ENCODE measurements around the gene TTC23.
"Not testable (repeated sequence)": the region's sequence is repeated elsewhere in the genome, so short reads cannot be mapped to it uniquely, and the experiment has no call there.

The TTC23 gene

DNA sequence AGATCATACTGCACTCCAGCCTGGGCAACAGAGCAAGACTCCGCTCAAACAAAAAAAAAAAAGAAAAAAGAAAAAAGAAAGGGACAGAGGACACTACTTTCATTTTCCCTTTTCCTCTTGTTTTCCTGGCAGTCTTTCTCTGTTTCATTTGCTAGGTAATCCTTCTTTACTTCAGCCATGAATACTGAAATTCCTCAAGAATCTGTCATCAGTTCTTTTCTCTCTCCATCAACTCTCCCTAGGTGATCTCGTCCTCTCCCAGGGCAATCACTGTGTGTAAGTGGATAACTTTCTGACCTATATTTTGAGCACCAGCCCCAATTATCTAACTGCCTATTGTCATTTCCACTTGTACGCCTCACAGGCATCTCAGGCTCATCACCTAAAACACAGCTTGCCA, 51.5 kb downstream of the TTC23 start:
- no peak for DNase-seq (ENCODE audit: low read depth, low spot score)

DNA sequence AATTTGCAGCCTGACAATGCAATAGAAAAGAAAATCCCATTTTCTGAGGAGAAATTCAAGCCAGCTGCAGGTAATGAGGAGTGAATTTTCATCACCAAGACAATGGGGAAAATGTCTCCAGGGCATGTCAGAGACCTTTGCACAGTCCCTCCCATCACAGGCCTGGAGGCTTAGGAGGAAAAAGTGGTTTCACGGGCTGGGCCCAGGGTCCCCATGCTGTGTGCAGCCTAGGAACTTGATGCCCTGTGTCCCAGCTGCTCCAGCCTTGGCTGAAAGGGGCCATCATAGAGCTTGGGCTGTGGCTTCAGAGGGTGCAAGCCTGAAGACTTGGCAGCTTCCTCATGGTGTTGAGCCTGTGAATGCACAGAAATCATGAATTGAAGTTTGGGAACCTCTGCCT, 57.2 kb downstream of the TTC23 start:
- not testable (repeated sequence) for DNase-seq (ENCODE audit: low read depth, low spot score)

DNA sequence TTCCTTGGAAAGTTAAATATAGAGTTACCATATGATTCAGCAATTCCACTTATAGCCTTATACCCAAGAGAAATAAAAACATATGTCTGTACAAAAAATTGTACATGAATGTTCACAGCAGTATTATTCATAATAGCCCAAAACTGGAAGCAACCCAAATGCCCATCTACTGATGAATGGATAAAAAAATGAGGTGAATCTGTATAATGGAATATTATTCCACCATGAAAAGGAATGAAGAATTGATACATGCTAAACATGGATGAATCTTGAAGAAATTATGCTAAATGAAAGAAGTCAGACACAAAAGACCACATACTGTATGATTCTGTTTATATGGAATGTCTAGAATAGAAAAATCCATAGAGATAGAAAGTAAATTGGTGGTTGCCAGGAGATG, 61.4 kb downstream of the TTC23 start:
- DNase-seq (ENCODE audit: low read depth, low spot score): no peak

DNA sequence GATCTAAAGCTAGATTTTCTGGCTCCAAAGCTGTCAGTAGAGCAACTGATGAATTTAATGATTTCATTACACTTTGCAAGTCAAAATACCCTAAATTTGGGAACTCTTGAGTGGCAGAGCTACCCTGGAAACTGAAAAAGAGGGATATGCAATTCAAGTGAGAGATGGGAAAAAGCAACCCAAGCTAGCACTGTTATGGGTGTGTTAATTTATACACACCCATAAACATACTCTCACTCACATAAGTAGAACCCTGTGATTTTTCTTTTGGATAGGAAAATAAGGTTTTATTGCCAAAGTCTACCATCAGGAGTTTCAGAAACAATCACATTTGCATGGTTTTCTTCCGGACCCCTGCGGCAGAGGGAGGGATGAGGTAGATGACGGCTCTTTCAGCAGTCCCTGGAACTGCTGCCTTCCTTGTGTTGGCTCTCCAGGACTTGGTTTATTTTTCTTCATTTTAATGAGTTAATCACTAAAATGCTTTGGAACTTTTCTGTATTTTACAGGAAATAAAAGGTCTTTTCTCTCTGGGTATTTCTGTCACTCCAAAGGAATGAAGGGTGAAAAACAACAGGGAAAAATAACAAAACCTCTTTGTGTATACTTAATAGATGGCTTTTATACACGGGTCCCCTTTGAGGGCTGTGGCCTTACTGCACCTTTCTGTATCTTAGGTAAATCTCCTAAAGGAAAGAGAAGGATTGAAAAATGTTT, 63.8 kb downstream of the TTC23 start:
- no peak for DNase-seq (ENCODE audit: low read depth, low spot score)

DNA sequence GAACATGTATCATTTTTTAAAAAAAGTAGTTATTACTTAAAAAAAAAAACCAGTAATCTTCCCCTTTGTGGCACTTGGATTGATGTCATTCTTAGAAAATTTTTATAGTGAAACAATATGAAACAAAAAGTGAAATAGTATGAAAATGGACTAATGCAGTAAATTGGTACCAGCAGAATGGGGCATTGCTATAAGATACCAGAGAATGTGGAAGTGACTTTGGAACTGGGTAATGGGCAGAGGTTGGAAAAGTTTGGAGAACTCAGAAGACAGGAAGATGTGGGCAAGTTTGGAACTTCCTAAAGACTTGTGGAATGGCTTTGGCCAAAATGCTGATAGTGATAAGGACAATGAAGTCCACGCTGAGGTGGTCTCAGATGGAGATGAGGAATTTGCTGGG, 66.6 kb downstream of the TTC23 start:
- no peak for DNase-seq (ENCODE audit: low read depth, low spot score)

DNA sequence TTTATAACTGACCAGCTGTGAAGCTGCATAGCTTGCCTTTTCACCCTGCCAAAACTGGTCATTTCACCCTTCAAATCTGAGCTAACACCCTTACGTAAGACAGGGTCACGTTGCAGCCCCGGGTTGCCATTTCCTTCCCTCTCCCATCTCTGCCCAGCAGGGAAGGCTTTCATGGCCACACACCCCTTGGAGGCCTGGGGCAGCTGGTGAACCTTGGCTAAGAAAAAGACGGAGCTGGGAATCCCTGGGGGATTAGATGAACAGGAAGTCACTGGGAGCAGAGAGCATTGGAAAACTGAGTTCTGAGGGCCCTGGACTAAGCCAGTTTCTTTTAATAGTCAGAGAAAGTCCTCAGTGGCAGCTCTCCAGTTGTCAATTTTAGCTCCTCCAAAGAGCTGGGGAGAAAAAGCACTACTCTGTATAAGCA, 67.8 kb downstream of the TTC23 start:
- no peak for DNase-seq (ENCODE audit: low read depth, low spot score)

DNA sequence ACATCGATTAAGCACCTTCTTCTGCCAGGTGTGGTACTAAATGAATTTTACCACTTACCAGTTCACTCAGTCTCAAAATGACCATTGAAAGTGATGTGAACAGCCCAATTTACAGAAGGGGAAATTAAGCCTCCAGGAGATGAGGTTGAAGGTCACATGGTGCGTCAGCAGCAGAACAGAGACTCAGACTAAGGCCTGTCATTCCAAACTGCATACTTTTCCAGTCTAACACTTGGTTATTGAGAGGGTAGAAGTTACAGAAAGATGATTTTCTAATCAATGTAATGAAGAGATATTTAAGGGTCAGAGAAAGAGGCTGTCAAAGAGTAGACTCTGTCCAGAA, 68.4 kb downstream of the TTC23 start:
- DNase-seq (ENCODE audit: low read depth, low spot score): no peak

DNA sequence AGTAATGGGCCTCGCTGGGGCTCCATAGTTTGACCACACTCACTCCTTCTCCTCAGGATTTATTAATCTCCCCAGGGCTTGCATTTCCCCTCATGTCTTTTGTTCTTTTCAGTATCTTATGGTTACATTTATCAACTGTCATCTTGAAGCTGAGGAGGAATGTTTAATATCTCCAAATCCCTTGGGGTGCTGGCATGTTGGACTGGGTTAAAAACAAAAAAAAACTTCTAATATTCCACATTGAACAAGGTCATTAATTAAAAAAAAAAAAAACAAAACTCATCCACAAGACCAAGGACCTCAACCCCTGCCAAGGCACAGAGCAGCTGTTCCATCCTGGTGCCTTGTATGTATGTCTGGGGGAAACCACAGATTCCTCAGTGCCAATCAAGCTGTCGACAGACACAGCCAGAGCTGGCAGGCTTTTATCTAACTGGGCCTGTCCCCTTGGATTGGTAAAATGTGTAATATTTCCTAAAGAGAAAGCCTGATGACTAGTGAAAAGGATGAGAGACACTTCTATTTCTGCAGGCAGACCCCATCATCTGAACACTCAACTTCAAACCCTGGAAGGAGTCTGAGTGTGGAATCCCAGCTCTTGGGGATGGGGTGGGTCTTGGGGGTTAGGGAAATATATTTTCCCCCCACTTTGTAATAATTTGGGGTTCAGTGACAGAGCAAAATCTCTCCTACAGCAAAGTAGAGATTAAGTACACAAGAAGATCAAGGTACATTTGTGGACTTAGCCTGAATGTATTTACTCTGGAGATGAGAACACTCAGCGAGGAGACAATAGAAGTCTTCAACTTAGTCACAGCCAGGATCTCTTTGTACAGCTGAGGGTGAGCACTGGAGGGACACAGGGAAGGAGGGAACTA, 69.1 kb downstream of the TTC23 start:
- DNase-seq (ENCODE audit: low read depth, low spot score): no peak

DNA sequence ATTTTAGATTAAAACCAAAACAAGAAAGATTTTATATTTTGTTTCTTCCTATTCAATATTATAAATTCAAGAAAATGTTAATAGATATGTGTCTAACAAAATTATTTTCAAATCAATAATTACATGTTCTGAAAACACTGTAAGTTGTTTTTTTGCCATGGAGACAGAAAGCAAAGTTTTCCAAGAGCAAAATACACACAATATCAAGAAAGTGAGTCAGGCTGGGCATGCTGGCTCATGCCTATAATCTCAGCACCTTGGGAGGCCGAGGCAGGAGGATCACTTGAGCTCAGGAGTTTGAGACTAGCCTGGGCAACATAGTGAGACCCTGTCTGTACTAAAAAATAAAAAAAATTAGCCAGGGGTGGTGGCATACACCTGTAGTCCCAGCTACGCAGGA, 71.7 kb downstream of the TTC23 start:
- no peak for DNase-seq (ENCODE audit: low read depth, low spot score)

DNA sequence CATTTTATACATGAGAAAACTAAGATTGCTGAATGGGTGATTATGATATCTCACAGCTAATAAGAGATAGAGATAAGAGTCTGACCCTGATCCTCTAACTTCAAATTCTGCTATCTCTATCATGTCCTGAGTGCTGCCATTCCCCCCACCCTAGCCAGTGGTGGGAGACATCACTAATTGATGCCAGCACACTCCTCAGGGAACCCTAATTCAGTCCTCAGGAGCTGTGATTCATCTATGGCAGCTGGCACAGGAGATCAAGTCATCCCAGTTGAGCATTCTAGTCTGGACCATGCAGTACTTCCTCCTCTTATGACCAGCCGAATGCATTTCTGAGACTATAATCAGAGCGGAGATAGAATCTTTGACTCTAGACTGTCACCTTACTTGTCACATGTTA, 72.6 kb downstream of the TTC23 start:
- DNase-seq (ENCODE audit: low read depth, low spot score): no peak

DNA sequence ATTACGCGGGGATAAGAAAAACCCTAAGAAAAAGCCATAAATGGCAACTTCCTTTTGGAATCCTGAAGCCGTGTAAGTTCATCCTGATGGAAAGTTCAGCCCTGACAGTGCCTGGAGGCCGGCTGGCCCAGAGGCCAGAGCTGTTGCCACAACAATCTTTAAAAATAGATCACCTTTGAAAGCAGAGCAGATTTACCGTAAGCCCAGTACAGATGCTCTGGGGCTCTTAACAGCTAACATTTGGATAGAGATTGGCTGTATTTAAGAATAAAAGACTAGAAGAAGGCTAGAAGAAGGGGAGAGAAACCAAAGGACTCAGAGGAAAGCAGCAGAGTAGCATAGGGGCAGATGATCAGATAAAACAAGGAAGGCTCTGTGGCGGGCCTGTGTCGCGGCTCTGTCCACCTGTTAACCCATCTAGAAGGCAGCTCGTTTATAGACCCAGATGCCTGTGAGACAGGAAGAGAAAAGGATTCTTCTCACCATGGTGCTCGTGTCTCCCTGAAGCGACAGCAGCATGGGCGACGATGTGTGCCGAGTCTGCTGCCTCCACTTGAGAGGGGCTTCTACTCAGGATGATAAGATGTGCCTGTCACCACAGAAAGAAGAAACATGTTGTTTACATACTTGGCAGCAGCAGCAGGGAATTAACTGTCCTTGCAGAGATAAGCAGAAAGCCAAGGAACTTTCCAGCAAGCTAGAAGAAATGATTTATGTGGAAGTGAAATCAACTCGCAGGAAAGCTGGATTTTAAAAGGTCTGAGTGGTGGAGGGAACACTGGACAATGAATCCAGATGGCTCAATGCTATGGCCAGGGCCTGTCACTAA, 74.6 kb downstream of the TTC23 start:
- no peak for DNase-seq (ENCODE audit: low read depth, low spot score)

DNA sequence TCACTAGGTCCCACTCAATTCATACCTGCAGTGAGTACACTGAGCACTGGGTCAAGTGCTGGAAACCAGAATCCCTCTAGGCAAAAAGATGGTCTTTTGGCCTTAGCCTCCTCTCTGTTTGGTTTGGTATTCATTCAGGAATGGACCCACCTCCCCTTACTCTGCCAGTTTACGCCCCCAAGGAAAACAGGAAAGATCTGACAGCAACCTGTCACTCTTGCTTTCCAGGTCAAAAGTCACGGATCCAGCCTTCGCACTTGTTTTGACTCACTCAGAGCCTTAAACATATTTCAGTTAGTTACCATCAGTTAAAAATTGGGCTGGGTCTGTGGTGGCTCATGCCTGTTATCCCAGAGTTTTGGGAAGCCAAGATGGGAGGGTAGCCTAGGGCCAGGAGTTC, 76.4 kb downstream of the TTC23 start:
- DNase-seq (ENCODE audit: low read depth, low spot score): no peak

DNA sequence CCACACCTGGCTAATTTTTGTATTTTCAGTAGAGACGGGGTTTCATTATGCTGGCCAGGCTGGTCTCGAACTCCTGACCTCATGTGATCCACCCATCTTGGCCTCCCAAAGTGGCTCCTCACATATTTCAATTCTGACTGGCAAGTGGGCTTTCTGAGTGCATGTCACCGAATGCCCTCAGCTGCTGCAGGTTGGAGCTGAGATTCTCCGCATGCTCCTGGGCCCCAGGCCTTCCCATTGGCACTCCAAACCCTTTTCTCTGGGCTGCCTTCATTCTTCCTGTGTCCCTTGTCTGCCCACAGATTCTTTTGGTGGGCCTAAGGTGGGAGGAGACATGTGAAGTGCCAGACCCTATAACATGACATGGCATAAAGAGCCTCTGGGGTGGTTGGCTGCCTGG, 77.2 kb downstream of the TTC23 start:
- DNase-seq (ENCODE audit: low read depth, low spot score): no peak

DNA sequence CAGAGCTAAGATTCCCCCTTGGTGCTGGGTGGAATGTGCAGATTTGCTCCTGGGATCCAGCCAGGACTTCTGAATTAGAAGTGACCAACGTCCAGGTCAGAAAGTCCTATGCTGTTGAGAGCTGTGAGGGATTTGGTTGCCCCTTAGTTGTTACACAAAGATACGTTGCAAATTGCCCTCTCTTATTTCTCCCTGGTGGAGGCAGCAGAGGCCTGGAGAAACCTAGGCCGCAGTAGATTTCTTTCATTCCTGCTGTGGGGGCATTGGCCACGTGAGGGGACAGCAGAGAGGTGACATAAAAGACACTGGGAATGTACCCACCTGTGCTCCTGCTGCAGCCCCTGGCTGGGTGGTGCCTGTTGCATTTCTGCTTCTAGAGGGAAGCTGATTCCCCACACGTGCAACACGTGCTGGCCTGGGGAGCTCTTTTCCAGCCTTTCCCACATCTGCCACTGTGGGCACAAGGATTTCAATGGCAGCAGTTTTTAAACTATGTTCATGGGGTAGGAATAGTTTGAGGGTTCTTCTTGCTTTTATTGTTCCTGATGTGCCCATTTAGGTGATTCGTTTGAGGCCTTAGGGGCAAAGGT, 78.8 kb downstream of the TTC23 start:
- DNase-seq (ENCODE audit: low read depth, low spot score): no peak

DNA sequence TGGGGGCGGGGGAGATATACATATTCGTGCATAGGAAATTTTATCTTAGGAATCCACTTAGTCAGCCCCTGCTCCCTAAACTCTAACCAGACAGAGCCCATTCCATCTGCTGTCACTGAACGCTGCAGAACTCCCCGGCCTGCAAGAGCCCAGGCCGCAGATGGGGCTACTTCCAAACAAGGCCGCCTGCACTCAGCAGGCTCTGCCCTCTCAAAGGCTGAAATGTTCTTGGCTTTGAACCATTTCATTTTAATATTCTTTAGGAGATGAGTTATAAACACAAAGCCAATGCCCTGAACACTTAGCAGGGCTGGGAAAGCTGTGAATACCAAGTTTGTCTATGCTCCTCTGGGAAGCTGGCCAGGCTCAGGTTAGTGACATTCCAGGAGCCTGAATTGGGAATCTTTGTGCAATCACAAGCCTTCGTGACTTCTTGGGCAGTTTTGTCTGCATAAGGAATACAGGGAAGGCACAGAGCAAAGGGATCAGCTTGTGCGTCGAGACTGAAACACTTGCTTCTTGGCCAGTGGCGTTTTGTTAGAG, 79.5 kb downstream of the TTC23 start:
- DNase-seq (ENCODE audit: low read depth, low spot score): no peak

DNA sequence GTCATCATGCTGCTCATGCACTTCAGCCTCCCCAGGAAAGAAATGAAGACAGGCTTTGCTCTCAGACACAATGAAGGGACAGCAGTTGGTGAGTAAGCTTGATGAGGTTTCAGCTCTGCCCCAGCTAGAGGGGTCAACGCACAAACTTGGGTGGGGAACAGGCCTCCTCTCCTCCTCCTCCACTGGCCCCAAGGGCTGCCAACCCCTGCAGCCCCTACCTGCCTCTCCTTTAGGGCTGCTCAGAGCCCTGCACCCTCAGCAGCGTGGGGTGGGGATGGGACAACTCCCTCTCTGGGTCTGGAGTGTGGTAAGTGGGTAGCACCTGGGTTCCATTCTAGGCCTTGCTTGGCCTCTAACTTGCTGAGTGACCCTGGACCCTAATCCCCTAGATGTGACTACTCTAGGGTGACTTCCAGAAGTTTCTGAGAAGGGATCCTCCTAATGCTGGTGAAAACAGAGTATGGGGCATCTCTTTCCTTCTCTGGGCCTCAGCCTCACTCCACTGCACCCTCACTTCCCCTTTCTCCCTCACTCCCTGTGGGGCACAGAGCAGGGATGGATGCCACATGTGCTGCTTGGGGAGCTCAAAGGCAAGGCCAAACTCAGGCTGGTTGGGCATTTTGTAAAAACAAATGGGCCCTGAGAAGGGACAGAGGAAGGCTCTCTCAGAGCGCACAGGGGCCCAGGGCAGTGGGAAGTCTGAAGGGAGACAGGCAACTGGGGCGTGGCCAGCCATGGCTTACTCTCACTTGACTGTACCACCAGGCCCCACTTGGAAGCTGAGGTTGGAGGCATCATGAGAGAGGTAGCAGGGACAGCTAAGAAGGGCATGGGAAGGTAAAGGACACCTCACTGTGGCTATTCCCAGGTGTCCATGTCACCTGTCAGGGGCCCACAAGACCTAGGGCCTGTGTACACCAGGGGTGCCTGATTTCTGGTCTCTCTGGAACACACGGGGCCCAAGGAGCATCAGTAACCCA, 80.5 kb downstream of the TTC23 start:
- no peak for DNase-seq (ENCODE audit: low read depth, low spot score)

DNA sequence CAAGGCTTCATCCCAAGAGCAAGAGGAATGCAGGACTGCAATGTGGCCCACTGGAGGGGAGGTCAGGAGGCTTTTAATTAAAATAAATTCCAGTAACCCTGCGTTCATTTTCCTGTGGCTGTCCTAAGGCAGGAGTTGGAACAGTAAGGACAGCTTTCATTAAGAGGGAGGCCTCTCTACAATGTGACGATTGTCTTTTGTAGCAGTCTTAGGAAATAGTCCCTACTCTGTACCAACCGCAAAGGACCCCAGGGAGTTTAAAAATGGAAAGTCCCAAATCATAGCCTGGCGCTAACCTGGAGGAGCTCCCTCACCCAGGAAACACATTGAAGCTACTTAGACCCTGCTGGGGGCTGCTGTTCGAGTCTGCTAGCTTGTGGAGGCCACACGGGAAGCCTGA, 81.7 kb downstream of the TTC23 start:
- DNase-seq (ENCODE audit: low read depth, low spot score): no peak

DNA sequence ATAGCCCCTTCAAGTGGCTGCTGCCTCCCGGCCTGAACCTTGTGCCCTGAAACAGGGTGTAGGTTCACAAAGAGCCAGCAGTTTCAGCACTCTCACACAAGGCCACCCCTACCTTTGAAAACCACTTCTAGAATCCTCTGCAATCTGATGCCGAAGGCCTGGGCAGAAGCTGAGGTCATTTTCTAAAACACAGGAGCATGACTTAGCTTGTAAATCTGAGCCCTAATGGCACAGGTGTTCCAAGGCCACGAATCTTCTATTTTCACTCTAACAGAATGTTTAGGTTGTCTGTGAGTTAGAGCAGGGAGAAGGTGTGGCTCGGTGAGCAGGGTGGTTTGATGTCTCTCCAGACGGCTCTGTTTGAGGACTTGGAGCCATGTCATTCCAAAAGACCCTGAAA, 82.2 kb downstream of the TTC23 start:
- DNase-seq (ENCODE audit: low read depth, low spot score): no peak

DNA sequence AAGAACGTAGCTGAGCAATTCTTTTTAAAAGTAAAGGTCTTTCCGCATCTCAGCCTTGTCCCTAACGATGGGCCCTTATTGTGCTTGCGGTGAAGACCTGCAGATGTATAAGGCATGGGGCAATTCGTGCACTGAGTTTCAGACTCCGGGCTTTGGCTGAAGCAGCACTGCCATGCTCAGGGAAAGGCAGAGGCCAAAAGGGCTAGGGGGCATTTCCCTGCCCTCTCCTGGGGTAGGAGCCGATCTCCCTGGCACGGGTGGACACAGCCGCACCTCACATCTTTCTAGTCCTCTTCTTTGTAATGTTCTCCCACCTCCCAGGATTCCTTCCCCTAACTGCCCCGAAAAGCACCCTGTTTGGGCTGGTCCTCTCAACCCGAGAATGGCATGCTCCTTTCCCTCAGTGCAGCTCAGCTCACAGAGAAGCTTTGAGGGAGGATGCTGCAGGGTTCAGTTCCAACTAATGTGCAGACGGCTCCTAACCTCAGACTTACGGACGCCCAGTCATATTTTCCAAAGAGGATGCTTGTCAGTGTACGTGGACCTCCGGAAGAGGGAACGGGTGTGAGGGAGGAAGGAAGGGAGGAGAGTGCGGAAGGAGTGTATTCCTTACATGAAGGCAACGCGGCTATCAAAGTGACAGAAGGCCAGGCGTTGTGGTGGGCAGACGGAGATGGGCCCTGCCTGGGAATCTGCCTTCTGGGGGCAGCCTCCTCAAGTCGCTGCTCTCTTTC, 83.3 kb downstream of the TTC23 start:
- no peak for DNase-seq (ENCODE audit: low read depth, low spot score)
